ENCODE measurements around the gene ATF2. TPM values are rescaled to one million over a fixed set of nuclear protein-coding genes. Genes with fewer than 3 reads are reported as not detected.

ATF2 gene, protein sequence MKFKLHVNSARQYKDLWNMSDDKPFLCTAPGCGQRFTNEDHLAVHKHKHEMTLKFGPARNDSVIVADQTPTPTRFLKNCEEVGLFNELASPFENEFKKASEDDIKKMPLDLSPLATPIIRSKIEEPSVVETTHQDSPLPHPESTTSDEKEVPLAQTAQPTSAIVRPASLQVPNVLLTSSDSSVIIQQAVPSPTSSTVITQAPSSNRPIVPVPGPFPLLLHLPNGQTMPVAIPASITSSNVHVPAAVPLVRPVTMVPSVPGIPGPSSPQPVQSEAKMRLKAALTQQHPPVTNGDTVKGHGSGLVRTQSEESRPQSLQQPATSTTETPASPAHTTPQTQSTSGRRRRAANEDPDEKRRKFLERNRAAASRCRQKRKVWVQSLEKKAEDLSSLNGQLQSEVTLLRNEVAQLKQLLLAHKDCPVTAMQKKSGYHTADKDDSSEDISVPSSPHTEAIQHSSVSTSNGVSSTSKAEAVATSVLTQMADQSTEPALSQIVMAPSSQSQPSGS
- total RNA-seq (55.9 and 57.1 TPM in 2 replicates), polyA plus RNA-seq (36.3 and 39.5 TPM in 2 replicates), polyA minus RNA-seq (152 and 154 TPM in 2 replicates), Bru-seq, nascent RNA (percentile 95 among the genes with signal in this experiment), BruChase-seq, experiment 1, labeled RNA remaining after a 6-hour chase (percentile 79 among the genes with signal in this experiment), BruChase-seq, experiment 2, labeled RNA remaining after a 2-hour chase (percentile 89 among the genes with signal in this experiment)
- 34.3 and 38.5 TPM in 2 replicates for polyA plus RNA-seq (2011; cell fraction: cytosol; rRNA removed)
- polyA plus RNA-seq (2011; cell fraction: nucleus; rRNA removed) = 64.9 and 72.6 TPM in 2 replicates
- 27.6 and 28.1 TPM in 2 replicates for polyA plus RNA-seq (2012)
- polyA minus RNA-seq (2011; cell fraction: cytosol; rRNA and poly(A)+ RNA removed) = 37.8 TPM
- polyA minus RNA-seq (2011; cell fraction: nucleus; rRNA and poly(A)+ RNA removed) = 175 and 245 TPM in 2 replicates
- long read RNA-seq, full-length matches to known transcripts = 44 of 57 reads
- long read RNA-seq, partial matches to known transcripts = 1 of 57 reads
- long read RNA-seq, other reads (novel, unspliced or antisense) = 12 of 57 reads

DNA sequence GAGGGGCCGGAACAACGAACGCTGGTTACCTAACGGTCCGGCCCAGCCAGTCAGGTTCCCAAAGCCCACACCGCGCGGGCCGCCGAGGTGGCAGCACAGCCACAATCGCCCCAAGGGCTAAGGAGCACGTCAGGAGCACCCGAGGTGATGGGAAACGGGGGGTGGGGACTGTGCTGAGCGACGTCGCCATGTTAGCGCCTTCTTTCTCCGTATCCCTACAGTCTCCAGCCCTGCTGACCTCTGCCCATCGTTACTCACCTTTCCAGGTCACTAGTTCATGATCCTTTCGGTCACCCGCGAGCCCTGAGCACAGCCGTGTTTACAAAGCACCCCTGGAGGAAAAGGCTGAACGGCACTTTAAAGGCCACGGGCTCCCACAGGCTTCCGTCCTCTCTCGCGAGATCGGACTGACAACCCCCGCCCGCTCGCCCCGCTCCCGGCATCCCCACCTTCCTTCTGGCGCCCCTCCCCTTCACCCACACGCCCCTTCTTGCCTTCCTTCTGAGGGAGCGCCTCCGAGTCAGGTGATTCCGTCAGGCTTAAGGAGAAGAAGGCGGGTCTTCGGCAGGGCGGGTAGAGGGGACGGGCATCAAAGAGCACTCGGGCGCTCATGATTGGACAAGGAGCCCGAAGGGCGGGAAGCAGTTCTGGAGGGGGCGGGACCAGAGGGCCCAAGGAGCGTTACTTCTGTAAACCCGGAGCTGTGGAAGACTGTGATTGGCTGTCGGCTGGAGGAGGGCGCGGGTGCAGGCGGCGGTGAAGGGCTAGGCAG, at the start of gene ATF2:
Gene ATF2 (minus strand): TSS at position 412 of the 772 bp plus-strand sequence. CDS start 31,760 bp downstream, outside the sequence.
- FAIRE-seq = peak; percentile 97
- dilution Hi-C loops (cut with MboI; ENCODE audit: extremely low pct_ligation_motif_present, low sequenced_read_pairs) = no loop called here
- peaks cover 49% of the 10 kb centered on the region for H3K79me2 ChIP-seq (ENCODE audit: control insufficient read depth, insufficient read depth, low read length)

More for the DNA sequence above, at the start of gene ATF2:
- Histone ChIP-seq H3K36me3 (ENCODE audit: control insufficient read depth in 2 of 2, extremely low read depth in 1 of 2, insufficient read depth in 2 of 2, low read length in 2 of 2) (no peaks in the 10 kb centered on the region), H3K27me3 (ENCODE audit: control insufficient read depth in 2 of 2, insufficient read depth in 2 of 2, low read length in 2 of 2) (no peaks in the 10 kb centered on the region), H3K9me1 (replicated peaks; ENCODE audit: control insufficient read depth, extremely low read depth, insufficient read depth, low read length) (no peaks in the 10 kb centered on the region), H2AFZ (ENCODE audit: low read depth, low read length) (peak within 1 kb of the TSS; percentile 98), H3K4me1 (ENCODE audit: control insufficient read depth, extremely low read depth, insufficient read depth, low read length) (peaks cover 11% of the 10 kb centered on the region), H3K27ac (ENCODE audit: insufficient read depth, low read depth, low read length) (peak within 1 kb of the TSS; percentile 93), H3K4me2 (ENCODE audit: insufficient read depth, low read length) (peak within 1 kb of the TSS; percentile 100), H3K4me3 (replicated peaks in 1 of 3; ENCODE audit: insufficient read depth in 1 of 3, low read depth in 1 of 3, low read length in 3 of 3) (peak within 1 kb of the TSS; percentile 86 to 99 (median 90)), H4K20me1 (replicated peaks; ENCODE audit: control insufficient read depth, extremely low read depth, insufficient read depth, low read length) (peaks cover 6% of the 10 kb centered on the region), H3K9me3 (replicated peaks; ENCODE audit: control insufficient read depth, insufficient read depth, low read length) (no peaks in the 10 kb centered on the region), H3K9ac (replicated peaks; ENCODE audit: extremely low read depth, insufficient read depth, low read length) (peak within 1 kb of the TSS; percentile 99)
- intact Hi-C loops (cut with micrococcal nuclease) = loop anchor here (1.0 to 10.0 kb wide), 4 partner anchors 13 to 681 kb away; partner anchors contain the start of genes ATP5MC3, CHRNA1 and GPR155
- POLR2A ChIA-PET = interaction anchor here (0.6 to 1.3 kb wide), 3 partner anchors 10 to 953 kb away, joined by 3 to 4 read pairs (median 4); no protein-coding TSS in a partner anchor
- CTCF ChIA-PET = interaction anchor here (0.6 to 1.3 kb wide), 8 partner anchors 13 to 1169 kb away, joined by 3 to 5 read pairs (median 3); no protein-coding TSS in a partner anchor
- TF ChIP-seq POLR2AphosphoS5 (IDR thresholded peaks at IDR 0.05; ENCODE audit: insufficient read depth, low read depth, low read length) (peak; percentile 60), POLR2A (IDR thresholded peaks at IDR 0.05; ENCODE audit: low read depth, low read length) (peak; percentile 64), GATA2 (IDR thresholded peaks at IDR 0.05; ENCODE audit: insufficient read depth, insufficient read length, low read depth, low read length) (no peak)
- TF ChIP-seq, protein P1, sequence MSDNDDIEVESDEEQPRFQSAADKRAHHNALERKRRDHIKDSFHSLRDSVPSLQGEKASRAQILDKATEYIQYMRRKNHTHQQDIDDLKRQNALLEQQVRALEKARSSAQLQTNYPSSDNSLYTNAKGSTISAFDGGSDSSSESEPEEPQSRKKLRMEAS (IDR thresholded peaks at IDR 0.05; ENCODE audit: insufficient read depth, insufficient read length) = peak; percentile 4
- peak; percentile 100 for DNase-seq (ENCODE audit: low read depth, low spot score)
- TSS peak; percentile 63 for BruUV-seq (replicated peaks)

Data from endothelial cell of umbilical vein (primary cell).